Measurements from ENCODE around the gene SLC9A9. TPM values are rescaled to one million over a fixed set of nuclear protein-coding genes. Genes with fewer than 3 reads are reported as not detected.

SLC9A9 gene
- total and polyA plus RNA-seq, 4 donors = 3.3 to 15.0 (median 6.1) TPM

DNA sequence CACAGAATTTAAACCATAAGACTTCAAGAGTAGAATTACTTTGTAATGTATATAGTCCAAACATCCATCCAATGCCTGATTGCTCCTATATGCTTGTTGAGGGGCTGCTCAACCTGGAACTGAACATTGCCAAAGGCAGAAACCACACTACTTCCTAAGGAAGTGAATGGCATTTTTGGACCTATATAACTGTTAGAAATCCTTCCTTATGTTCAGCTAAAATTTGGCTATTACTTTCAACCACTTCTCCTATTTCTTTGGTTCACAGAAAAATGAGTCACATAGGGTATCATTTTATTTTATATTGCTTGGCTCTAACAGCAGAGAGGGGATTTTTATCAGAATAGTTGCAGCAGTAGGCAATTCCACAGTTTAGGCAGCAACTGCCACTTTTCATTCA is 342.1 kb downstream of the SLC9A9 start:
- no peak for DNase-seq (ENCODE audit: low spot score)
- Histone ChIP-seq H3K36me3 (ENCODE audit: control insufficient read depth in 4 of 4, insufficient read depth in 3 of 4, low read depth in 1 of 4, low read length in 3 of 4) (no peaks in the 10 kb centered on the region), H3K27me3 (ENCODE audit: control insufficient read depth in 4 of 4, insufficient read depth in 4 of 4, low read length in 3 of 4) (no peaks in the 10 kb centered on the region), H3K4me1 (ENCODE audit: control insufficient read depth in 4 of 4, insufficient read depth in 4 of 4, low read length in 3 of 4) (no peaks in the 10 kb centered on the region), H3K4me3 (ENCODE audit: low read depth in 1 of 3, low read length in 3 of 3) (no peak overlapping the region), H3K9ac (ENCODE audit: low read depth in 1 of 2, low read length in 2 of 2) (no peak overlapping the region), H3K9me3 (ENCODE audit: control insufficient read depth in 4 of 4, low read length in 3 of 4) (no peaks in the 10 kb centered on the region), H3K27ac (ENCODE audit: low read depth in 1 of 2, low read length in 2 of 2) (no peak overlapping the region)
- TF ChIP-seq SP1 (IDR thresholded peaks at IDR 0.05) (no peak), FOXA2 (IDR thresholded peaks at IDR 0.05) (no peak), EGR1 (IDR thresholded peaks at IDR 0.05; ENCODE audit: low read depth in 2 of 2) (no peak), NR2F2 (IDR thresholded peaks at IDR 0.05) (no peak), HNF4G (IDR thresholded peaks at IDR 0.05) (no peak), RAD21 (IDR thresholded peaks at IDR 0.05) (no peak), YY1 (IDR thresholded peaks at IDR 0.05) (no peak), TAF1 (conservative IDR thresholded peaks at IDR 0.05) (no peak), RXRA (IDR thresholded peaks at IDR 0.05) (no peak), FOXA1 (IDR thresholded peaks at IDR 0.05) (no peak), HNF4A (conservative IDR thresholded peaks at IDR 0.05) (no peak), JUND (IDR thresholded peaks at IDR 0.05) (no peak), GABPA (IDR thresholded peaks at IDR 0.05 in 1 of 2, conservative IDR thresholded peaks at IDR 0.05 in 1 of 2) (no peak)
- TF ChIP-seq, protein P1, sequence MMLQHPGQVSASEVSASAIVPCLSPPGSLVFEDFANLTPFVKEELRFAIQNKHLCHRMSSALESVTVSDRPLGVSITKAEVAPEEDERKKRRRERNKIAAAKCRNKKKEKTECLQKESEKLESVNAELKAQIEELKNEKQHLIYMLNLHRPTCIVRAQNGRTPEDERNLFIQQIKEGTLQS (IDR thresholded peaks at IDR 0.05) = no peak
- TF ChIP-seq, protein P2, sequence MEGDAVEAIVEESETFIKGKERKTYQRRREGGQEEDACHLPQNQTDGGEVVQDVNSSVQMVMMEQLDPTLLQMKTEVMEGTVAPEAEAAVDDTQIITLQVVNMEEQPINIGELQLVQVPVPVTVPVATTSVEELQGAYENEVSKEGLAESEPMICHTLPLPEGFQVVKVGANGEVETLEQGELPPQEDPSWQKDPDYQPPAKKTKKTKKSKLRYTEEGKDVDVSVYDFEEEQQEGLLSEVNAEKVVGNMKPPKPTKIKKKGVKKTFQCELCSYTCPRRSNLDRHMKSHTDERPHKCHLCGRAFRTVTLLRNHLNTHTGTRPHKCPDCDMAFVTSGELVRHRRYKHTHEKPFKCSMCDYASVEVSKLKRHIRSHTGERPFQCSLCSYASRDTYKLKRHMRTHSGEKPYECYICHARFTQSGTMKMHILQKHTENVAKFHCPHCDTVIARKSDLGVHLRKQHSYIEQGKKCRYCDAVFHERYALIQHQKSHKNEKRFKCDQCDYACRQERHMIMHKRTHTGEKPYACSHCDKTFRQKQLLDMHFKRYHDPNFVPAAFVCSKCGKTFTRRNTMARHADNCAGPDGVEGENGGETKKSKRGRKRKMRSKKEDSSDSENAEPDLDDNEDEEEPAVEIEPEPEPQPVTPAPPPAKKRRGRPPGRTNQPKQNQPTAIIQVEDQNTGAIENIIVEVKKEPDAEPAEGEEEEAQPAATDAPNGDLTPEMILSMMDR (IDR thresholded peaks at IDR 0.05; ENCODE audit: low read depth, low read length, missing input control) = no peak
- TF ChIP-seq, protein P3, sequence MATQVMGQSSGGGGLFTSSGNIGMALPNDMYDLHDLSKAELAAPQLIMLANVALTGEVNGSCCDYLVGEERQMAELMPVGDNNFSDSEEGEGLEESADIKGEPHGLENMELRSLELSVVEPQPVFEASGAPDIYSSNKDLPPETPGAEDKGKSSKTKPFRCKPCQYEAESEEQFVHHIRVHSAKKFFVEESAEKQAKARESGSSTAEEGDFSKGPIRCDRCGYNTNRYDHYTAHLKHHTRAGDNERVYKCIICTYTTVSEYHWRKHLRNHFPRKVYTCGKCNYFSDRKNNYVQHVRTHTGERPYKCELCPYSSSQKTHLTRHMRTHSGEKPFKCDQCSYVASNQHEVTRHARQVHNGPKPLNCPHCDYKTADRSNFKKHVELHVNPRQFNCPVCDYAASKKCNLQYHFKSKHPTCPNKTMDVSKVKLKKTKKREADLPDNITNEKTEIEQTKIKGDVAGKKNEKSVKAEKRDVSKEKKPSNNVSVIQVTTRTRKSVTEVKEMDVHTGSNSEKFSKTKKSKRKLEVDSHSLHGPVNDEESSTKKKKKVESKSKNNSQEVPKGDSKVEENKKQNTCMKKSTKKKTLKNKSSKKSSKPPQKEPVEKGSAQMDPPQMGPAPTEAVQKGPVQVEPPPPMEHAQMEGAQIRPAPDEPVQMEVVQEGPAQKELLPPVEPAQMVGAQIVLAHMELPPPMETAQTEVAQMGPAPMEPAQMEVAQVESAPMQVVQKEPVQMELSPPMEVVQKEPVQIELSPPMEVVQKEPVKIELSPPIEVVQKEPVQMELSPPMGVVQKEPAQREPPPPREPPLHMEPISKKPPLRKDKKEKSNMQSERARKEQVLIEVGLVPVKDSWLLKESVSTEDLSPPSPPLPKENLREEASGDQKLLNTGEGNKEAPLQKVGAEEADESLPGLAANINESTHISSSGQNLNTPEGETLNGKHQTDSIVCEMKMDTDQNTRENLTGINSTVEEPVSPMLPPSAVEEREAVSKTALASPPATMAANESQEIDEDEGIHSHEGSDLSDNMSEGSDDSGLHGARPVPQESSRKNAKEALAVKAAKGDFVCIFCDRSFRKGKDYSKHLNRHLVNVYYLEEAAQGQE (IDR thresholded peaks at IDR 0.05) = no peak
- TF ChIP-seq, protein P4, sequence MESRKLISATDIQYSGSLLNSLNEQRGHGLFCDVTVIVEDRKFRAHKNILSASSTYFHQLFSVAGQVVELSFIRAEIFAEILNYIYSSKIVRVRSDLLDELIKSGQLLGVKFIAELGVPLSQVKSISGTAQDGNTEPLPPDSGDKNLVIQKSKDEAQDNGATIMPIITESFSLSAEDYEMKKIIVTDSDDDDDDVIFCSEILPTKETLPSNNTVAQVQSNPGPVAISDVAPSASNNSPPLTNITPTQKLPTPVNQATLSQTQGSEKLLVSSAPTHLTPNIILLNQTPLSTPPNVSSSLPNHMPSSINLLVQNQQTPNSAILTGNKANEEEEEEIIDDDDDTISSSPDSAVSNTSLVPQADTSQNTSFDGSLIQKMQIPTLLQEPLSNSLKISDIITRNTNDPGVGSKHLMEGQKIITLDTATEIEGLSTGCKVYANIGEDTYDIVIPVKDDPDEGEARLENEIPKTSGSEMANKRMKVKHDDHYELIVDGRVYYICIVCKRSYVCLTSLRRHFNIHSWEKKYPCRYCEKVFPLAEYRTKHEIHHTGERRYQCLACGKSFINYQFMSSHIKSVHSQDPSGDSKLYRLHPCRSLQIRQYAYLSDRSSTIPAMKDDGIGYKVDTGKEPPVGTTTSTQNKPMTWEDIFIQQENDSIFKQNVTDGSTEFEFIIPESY (IDR thresholded peaks at IDR 0.05) = no peak
- TF ChIP-seq, protein P5, sequence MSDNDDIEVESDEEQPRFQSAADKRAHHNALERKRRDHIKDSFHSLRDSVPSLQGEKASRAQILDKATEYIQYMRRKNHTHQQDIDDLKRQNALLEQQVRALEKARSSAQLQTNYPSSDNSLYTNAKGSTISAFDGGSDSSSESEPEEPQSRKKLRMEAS (IDR thresholded peaks at IDR 0.05) = no peak
